Measurements from ENCODE around the gene MYL6.

DNA sequence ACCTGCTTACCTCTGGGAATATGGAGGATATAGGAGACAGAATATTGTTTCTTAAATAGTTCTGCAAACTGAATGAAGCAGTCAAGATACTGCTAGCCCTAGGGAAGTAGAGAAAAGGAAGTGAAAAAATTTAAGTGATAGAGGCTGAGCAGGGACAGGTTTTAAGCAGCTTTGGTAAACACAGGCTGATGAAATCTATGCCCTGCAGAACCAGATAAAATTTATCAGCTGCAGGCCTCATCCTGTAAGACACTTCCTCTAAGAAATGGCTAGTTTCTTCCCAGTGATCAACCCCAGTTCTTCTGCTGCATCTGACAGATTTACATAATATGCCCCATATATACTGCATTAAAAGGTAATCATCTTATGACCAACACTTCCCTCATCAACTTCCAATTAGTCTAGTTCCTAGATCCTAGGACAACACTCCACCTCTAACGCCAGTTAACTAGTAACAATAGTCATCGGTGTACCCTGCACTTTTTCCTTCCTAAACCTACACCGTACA lies 31.4 kb upstream of the MYL6 start:
- TF ChIP-seq EZH2phosphoT487 (IDR thresholded peaks at IDR 0.05; ENCODE audit: insufficient read depth, low read depth) (no peak), EZH2 (IDR thresholded peaks at IDR 0.05; ENCODE audit: insufficient read depth, poor library complexity, severe bottlenecking) (no peak)

All from GM23248 (cell line).